Smooth muscle cell of the brain vasculature (primary cell): Measurements from ENCODE around the gene LIMK2.
"Not testable (repeated sequence)": the region's sequence is repeated elsewhere in the genome, so short reads cannot be mapped to it uniquely, and the experiment has no call there.

Experiments
- DNase-seq: peaks from one replicate; pipeline ENCODE4 v3.0.0-alpha.2; 2012; ENCODE audit warnings: low read depth, low spot score

The LIMK2 gene

DNA sequence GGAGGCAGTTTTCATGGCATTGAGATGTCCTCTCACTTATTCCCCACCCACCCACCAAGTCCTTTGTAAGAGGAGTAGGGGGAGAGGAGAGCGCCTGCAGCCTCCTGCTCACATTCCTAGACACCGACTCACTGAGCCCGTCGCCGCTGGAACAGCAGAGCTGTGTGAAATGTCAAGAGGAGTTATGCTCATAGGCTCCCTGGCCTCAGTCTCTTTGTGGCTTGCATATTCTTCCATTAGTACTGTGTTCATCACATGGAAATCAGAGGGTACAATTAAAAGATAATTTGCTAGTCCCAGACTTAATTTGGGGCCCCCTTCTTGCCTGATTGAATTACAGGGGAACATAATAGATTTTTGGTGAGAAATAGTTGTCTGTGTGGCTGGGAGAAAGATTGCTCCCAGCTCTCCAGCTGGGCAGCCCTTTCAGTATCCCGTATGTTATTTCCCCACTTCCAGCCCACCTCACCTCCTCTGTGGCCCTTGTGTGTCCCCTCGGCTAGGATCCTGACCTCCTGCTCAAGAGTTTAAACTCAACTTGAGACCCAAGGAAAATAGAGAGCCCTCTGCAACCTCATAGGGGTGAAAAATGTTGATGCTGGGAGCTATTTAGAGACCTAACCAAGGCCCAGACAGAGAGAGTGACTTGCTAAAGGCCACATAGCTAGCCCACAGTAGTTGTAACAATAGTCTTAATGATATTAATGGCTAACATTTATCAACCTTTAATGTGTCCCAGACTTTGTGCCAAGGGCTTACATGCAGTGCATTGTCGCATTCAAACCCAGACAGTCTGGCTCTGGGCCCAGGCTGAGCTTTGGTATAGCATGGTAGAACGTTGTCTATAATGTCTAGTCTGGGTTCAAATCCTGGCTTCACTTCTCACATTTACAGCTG is 32.2 kb downstream of the LIMK2 start:
- no peak for DNase-seq

GRCh38 chr22:31244943-31245451 is 32.9 kb downstream of the LIMK2 start:
- DNase-seq, result no peak

GRCh38 chr22:31245998-31246397 is 33.9 kb downstream of the LIMK2 start:
- DNase-seq, result not testable (repeated sequence)

- no peak for DNase-seq
Observed at GRCh38 chr22:31246687-31247086, 34.6 kb downstream of the LIMK2 start.

- no peak for DNase-seq
Observed at GRCh38 chr22:31247726-31248125, 35.6 kb downstream of the LIMK2 start.

DNA sequence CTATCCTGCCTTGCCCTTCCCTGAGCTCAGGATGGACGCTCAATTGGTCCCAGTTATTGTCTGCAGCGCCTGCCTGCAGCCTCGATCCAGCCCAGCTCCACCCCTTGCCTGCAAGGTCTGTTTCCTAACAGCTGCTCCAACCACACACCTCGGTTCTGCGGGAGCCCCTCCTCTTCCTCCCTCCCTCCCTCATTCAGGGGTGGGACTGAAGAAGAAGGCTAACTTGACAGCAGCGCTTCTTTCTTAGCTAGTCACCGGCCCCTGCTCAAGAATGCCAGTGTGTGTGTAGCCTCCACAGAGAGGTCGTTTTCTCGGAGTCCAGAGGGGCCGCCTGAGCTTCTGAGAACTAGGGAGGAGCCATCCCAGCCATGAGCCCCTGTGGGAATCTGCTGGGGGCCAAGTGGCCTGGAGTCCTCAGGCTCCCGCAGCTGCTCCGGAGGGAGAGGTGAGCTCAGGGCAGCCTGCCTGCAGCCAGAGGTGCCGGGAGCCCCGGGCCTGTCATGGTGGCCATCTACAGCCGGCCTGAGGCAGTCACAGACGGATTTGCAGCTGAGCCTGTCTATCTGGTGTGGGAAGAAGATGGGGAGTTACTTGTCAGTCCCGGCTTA is 36.1 kb downstream of the LIMK2 start:
- DNase-seq, result peak; percentile 79

- DNase-seq, result no peak
Observed at GRCh38 chr22:31248965-31249958, 37.2 kb downstream of the LIMK2 start.

DNA sequence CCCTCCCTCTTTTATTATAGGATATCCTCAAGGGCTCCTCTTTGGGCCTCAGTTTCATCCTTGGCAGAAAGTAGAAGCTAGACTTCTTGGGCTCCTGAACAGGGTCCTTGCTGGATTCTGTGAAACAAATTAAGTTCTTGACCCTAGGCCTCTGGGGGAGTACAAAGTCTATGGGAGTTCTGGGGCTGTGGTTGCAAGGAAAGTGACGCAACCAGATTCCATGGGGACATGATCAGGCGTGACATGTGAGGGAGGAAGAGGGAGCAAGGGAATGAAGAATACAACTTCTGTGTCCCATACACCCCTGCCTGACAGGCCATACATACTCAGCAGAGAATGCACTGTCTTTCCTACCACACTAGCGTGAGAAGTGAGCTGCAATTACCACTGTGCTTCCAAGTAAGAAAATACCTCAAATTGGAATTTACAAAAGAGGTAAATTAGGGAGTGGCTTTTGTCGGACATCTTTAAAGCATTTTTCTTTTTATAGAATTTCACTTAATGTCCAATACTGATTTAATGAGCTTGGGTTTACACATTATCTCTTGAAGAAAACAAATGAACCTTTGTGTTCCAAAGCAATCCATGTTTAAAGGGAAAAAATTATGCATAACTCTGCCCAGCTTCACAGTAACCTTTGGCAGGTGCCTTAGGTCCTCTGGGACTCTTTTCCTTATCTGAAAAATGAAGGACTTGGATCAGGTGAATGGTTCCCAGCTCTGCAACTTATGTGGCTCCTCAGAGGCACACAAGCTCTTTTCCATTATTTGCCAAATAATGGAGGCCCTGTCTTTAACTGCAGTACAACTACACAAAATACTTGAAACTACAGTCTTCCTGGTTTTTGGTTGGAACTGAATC is 38.9 kb downstream of the LIMK2 start:
- no peak for DNase-seq

- DNase-seq, result no peak
Observed at GRCh38 chr22:31253949-31254348, 41.9 kb downstream of the LIMK2 start.

DNA sequence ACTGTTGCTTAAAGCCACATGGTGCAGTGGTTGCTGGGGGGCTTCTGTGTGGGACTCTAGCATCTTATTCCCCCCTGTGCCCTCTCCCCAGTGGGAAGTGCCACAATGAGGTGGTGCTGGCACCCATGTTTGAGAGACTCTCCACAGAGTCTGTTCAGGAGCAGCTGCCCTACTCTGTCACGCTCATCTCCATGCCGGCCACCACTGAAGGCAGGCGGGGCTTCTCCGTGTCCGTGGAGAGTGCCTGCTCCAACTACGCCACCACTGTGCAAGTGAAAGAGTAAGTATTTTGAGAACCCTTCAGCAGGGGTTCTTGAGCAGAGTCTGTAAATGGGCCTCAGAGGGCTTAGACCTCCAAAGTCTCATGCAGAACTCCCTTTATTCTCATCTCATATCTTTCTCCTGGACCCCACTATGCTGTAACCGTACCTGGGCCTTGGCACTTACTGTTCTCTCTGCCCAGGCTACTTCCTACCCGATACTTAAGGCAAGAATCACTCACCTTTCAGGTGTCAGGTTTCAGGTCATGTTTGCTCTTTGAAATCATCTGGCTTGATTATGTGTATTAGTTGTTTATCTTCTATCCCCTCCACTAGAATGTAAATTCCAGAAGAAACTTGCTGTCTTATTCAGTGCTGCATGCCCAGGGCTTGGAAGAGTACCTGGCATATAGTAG is 47.8 kb downstream of the LIMK2 start:
- no peak for DNase-seq

DNA sequence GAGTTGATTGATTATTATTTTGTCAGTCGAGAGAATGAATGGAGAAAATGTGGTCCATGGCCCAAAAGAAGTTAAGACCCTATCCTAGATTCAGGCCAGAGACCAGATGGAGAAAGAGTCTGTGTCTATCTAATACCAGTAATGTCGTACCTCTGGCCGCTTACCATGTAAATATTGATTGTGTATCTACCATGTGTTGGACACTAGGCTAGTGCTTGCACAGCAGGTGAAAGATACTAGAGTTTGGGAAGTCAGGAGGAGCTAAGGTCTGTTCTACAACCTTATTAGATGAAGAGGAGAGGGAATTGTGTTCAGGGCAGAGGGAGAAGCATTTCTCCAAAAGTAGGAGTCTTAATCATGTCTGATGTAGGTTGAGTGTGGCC is 48.4 kb downstream of the LIMK2 start:
- no peak for DNase-seq

DNA sequence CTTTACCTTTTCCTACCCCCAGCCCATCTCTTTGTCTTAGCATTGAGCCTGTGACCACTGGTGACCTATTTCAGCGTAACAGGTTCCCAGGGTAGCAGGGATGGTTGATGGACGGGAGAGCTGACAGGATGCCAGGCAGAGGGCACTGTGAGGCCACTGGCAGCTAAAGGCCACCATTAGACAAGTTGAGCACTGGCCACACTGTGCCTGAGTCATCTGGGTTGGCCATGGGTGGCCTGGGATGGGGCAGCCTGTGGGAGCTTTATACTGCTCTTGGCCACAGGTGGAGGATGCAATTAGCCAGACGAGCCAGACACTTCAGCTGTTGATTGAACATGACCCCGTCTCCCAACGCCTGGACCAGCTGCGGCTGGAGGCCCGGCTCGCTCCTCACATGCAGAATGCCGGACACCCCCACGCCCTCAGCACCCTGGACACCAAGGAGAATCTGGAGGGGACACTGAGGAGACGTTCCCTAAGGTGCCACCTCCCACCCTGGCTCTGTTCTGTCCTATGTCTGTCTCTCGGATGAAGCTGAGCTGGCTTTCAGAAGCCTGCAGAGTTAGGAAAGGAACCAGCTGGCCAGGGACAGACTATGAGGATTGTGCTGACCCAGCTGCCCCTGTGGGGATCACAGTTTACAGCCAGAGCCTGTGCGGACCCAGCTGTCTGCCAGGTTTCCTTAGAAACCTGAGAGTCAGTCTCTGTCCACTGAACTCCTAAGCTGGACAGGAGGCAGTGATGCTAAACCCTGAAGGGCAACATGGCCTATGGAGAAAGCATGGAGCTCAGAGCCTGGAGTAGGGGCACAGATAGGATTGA is 50.4 kb downstream of the LIMK2 start:
- no peak for DNase-seq

DNA sequence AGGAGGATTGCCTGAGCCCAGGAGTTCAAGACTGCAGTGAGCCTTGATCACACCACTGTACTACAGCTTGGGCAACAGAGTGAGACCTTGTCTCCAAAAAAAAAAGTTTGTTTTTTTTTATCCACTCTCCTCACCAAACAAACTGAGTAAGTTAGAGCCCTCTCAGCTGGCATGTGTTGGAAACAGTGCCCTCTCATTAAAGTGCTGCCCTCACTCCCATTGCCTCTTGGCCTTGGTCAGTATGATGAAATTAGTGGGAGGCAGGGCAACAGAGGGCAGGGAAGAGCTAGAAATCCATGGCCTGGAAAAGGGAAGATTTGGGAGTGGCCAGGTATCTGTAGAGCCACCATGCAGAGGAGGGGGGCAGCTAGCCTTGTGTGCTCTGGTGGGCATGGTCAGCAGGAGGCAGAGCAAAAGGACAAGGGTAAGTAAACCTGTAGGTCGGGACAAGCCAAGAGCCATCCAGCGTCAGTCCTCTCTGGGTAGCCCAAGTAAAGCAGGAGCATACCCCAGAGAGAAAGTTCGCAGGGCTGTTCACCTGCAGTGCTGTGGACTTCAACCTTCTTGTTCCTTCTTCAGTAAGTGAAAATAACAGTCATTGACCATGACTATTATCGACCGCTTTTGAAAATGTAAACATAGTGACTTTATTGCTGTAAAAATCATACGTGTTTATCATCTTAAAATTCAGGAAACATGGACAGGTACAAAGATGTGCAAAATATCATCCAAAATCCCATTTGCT is 52.0 kb downstream of the LIMK2 start:
- no peak for DNase-seq

DNA sequence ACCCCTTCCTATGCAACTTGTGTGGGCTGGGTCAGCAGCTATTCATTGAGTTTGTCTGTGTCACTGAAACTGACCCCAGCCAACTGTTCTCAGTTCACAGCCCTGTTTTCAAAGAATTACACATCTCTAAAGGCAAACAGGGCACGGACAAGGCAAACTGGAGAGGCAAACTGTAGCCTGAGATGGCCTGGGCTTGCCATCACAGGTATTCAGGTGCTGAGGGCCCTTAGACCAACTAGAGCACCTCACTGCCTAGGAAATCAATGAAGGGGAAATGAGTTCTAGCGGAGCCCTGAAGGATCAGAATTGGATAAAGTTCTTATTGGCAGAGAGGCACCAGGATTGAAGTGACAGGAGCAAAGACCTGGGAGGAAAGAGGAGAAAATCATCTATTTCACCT is 56.2 kb downstream of the LIMK2 start:
- DNase-seq, result no peak

DNA sequence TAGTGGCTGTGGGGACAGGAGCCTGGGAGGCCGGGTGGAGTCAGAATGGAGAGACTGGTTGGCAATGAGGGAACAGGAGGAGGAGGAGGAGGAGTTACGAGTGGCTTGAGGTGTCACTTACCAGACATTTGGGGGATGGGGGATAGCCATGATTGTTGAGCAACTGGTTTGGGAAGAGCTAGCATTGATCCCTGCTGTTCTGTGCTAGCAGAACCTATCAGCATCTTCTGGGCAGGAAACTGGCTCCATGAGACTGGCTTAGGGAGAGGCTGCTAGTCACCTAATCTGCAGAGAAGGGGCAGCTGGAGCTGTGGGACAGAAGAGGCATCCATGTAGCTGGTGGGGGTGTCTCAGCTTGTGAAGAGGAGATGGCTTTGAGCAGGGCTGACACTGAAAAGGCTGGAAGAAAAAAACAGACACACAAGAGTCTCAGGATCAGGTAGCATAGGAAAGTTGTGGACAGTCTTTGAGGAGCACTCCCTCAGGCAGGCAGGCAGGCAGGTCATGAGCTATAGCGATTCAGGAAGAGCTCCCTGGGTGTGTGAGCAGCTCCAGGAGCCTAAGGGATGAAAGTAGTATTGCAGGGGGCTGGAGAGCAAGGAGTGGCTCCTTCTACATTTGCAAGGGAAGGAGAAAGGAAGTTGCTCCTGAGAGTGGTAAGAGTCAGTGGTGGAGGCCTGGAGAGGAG is 57.9 kb downstream of the LIMK2 start:
- no peak for DNase-seq

DNA sequence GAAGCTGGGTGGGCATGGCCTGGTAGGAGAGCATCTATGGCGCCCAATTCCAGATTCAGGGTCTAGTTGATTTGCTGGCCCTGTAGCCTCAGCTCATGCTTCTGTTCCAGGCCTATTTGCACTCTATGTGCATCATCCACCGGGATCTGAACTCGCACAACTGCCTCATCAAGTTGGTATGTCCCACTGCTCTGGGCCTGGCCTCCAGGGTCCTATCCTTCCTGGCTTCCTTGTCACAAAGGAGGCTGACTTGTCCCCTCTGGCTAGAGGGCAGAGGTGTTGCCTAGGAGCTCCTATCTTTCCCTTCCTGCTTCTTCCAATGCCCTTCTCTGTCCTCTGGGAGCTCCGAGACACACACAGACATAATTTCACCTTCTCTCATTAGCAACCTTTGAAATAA is 58.9 kb downstream of the LIMK2 start:
- DNase-seq, result no peak

- no peak for DNase-seq
Observed at GRCh38 chr22:31271485-31271884, 59.4 kb downstream of the LIMK2 start.
